ENCODE data around the gene C2orf68.
"Not testable (repeated sequence)": the region's sequence is repeated elsewhere in the genome, so short reads cannot be mapped to it uniquely, and the experiment has no call there.

Gene C2orf68

DNA sequence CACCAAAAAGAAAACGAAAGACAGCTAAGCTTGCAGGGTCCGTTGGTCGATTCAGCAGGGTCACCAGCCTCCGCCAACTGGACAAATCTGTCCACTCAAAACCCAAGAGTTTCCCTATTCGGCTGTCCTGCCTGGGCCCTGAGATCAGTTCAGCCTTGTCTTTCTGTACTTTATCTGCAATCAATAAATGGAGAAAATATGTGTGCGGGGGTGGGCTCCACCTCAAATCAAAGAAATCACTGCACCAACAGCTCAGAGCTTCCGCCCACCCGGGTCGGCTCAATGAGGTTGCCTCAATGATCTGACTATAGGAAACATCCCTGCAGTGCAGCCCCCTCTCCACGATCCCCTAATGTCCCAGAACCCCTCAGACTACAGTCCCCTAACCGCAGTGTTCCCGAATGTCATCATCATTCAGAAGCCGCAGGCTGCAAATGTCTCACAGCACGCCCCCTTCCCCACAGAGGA lies 51.0 kb downstream of the C2orf68 start:
- Histone ChIP-seq H3K79me2 (ENCODE audit: control insufficient read depth, insufficient read depth, low read length, unreplicated experiment) (peaks cover 33% of the 10 kb centered on the region), H3K4me1 (ENCODE audit: control insufficient read depth, insufficient read depth, low read length, unreplicated experiment) (peaks cover 9% of the 10 kb centered on the region), H3K36me3 (ENCODE audit: insufficient read depth, low read length) (no peaks in the 10 kb centered on the region), H2AFZ (ENCODE audit: low read length, unreplicated experiment) (peak overlapping the region; percentile 97), H3K4me3 (ENCODE audit: low read depth, low read length) (peak overlapping the region; percentile 96), H3K27ac (ENCODE audit: low read depth, low read length) (no peak overlapping the region), H3K27me3 (ENCODE audit: insufficient read depth, low read length) (no peaks in the 10 kb centered on the region)

DNA sequence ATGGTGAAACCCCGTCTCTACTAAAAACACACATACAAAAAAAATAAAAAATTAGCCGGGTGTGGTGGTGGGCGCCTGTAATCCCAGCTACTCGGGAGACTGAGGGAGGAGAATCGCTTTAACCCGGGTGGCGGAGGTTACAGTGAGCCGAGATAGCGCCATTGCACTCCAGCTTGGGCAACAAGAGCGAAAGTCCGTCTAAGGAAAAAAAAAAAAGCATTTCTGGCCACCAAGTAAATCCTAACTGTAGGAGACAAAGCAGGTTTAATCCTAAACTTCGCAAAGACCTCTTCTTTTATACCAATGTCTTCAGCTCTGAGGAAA lies 51.5 kb downstream of the C2orf68 start:
- Histone ChIP-seq H3K4me3 (ENCODE audit: low read depth, low read length) (peak overlapping the region; percentile 96), H3K79me2 (ENCODE audit: control insufficient read depth, insufficient read depth, low read length, unreplicated experiment) (peaks cover 33% of the 10 kb centered on the region)
- H3K27ac ChIP-seq (ENCODE audit: low read depth, low read length); H3K36me3 ChIP-seq (ENCODE audit: insufficient read depth, low read length); H3K4me1 ChIP-seq (ENCODE audit: control insufficient read depth, insufficient read depth, low read length, unreplicated experiment); H2AFZ ChIP-seq (ENCODE audit: low read length, unreplicated experiment); H3K27me3 ChIP-seq (ENCODE audit: insufficient read depth, low read length): not testable (repeated sequence)

DNA sequence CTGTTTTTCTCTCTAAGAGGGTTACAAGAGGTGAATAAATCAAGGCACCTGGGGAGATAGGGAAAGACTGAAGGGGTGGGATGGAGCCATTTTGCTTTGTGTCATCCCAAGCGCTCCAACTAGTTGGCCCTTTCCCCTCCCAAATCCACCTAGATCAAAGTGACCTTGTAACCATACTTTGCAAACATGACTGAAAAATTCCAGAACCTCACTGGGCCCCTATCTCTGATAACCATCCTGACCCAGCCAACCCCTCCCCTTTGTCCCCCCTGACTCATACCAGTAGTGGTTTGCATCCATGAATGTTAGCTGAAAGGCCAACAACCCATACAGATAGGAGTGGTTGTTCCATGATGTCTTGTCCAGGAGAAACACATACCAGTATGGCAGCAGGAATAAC lies 53.7 kb downstream of the C2orf68 start:
- H3K27me3 ChIP-seq (ENCODE audit: insufficient read depth, low read length) = no peaks in the 10 kb centered on the region
- H3K36me3 ChIP-seq (ENCODE audit: insufficient read depth, low read length) = peaks cover 11% of the 10 kb centered on the region; the same call in 1 of the 2 replicates
- peaks cover 9% of the 10 kb centered on the region for H3K4me1 ChIP-seq (ENCODE audit: control insufficient read depth, insufficient read depth, low read length, unreplicated experiment)
- H3K27ac ChIP-seq (ENCODE audit: low read depth, low read length) = no peak overlapping the region
- no peak overlapping the region for H3K4me3 ChIP-seq (ENCODE audit: low read depth, low read length)
- no peak overlapping the region for H2AFZ ChIP-seq (ENCODE audit: low read length, unreplicated experiment)
- peaks cover 33% of the 10 kb centered on the region for H3K79me2 ChIP-seq (ENCODE audit: control insufficient read depth, insufficient read depth, low read length, unreplicated experiment)

DNA sequence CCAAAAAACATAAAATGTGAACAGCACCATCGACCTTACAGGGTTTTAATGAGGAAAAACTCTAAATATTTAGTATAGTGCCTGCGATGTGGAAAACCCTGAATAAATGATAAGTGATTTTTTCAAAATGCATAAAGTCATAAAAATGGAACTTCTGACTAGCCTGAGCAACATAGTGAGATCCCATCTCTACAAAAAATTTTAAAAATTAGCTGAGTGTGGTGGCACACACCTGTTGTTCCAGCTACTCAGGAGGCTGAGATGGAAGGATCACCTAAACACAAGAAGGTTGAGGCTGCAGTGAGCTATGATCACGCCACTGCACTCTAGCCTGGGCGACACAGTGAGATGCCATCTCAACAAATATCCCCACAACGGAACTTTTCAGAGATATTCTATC lies 54.7 kb downstream of the C2orf68 start:
- Histone ChIP-seq H3K27me3 (ENCODE audit: insufficient read depth, low read length) (no peaks in the 10 kb centered on the region), H3K27ac (ENCODE audit: low read depth, low read length) (no peak overlapping the region), H3K4me3 (ENCODE audit: low read depth, low read length) (no peak overlapping the region), H3K79me2 (ENCODE audit: control insufficient read depth, insufficient read depth, low read length, unreplicated experiment) (peaks cover 33% of the 10 kb centered on the region), H3K36me3 (ENCODE audit: insufficient read depth, low read length) (peaks cover 11% of the 10 kb centered on the region; the same call in 1 of the 2 replicates), H3K4me1 (ENCODE audit: control insufficient read depth, insufficient read depth, low read length, unreplicated experiment) (peaks cover 9% of the 10 kb centered on the region), H2AFZ (ENCODE audit: low read length, unreplicated experiment) (no peak overlapping the region)
